HG03060 (cell line): ENCODE data around the gene ACSBG1.

ENCODE experiments used
- ATAC-seq: cut with Tn5 transposase; IDR thresholded peaks from one replicate; pipeline ENCODE4 v1.9.1; 2021; ENCODE audit warnings: low read depth, moderate number of reproducible peaks; ENCODE audit not compliant: unreplicated experiment

Gene ACSBG1

GRCh38 chr15:78142332-78142731, 92.0 kb downstream of the ACSBG1 start:
- no peak for ATAC-seq

GRCh38 chr15:78140292-78140691, 94.1 kb downstream of the ACSBG1 start:
- no peak for ATAC-seq

- ATAC-seq = no peak
These were observed 94.8 kb downstream of the ACSBG1 start for GRCh38 chr15:78139578-78139977.

DNA sequence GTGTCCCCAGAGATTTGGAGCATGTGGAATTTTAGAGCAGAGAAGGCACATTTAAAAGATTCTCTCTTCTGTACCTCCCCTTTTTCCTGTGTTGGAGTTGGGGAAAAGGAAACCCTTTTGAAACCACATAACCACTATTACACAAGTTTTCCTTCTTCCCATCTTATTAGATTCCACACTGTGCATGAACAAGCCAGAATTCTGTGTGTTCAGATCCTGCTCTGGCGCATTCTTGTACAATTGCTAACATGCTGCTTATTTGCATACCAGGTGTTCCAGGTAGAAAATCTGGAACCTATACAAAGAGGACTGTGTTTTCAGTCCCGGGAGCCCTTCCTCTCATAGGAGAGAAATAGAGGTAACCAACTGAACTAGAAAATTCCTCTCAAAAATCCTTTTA, 100.6 kb downstream of the ACSBG1 start:
- ATAC-seq = no peak

- ATAC-seq = no peak
These were observed 102.9 kb downstream of the ACSBG1 start, which contains the start of gene CIB2 for GRCh38 chr15:78131295-78132061. Gene CIB2 (minus strand): TSS chr15:78131445. CDS start chr15:78131215, 230 bp downstream.

GRCh38 chr15:78130466-78131294, 103.7 kb downstream of the ACSBG1 start:
- ATAC-seq = no peak

GRCh38 chr15:78129751-78130287, 104.5 kb downstream of the ACSBG1 start:
- no peak for ATAC-seq

DNA sequence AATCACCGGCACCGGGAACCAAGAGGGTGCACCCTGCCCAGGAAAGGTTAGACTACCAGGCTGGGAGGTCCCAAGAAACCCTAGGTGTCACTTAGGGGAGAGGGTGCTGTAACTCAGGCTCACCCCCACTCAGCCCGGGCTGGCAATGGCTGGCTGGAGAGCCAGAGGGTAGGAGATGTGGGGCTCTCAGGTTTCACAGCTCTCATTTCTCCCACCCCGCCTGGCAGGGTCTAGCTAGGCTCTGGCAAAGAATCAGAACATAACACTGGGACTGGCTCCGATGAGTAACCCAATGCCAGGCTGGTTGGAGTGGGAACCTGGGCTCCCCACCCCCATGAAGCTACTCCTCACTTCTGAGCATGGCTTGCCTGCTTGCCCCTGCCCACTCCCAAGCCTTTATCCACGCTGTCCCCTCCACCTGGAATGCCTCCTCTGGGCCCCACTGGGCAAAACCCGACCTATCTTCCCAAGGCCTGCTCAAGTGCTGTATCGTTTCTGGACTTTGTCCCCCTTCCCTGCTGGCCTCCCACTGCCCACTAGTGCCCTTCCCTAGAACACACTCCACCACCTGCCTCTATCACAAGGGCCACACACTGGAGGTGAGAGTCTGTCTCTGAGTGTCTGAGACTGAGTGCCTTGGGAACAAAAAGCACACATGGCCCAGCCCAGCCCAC, 105.2 kb downstream of the ACSBG1 start:
- ATAC-seq = no peak

- ATAC-seq = no peak
These were observed 106.5 kb downstream of the ACSBG1 start for GRCh38 chr15:78127882-78128281.

DNA sequence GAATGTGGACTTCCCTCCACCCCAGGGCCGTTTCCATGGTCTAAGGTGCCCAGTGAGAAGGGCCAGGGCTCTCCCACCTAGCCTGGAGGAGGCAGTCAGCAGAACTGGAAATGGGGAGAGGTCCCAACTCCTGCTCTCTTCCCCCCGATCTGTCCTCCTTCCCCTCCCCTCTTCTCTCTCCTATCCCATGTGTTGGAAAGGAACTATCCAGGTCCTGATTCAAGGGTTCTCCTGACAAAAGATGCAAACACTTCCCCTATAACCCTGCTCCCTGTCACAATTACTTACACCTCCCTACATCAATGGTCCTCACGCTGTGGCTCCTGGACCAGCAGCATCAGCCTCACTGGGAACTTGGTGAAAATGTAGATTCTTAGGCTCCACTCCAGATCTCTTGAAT, 109.1 kb downstream of the ACSBG1 start:
- ATAC-seq = no peak

DNA sequence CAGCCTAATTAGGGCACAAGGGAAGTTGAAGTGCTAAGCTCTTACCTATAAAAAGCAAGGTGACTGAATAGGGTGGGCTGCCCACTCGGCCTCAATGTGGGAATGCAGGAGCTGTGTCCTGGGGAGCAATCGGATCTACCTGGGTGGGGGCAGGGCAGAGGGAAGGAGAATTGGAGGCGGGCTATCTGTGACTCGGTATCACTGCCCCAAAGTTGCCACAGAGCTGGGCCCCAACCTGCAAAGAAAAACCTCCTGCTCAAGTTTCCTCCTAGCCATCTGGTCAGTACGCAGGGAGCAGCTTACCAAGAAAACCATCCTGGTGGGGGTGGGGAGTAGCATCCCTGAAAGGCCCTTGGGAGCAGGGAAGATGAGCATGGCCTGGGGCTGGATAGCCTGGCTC, 113.8 kb downstream of the ACSBG1 start:
- no peak for ATAC-seq
